ENCODE data around the gene TET3. TPM values are rescaled to one million over a fixed set of nuclear protein-coding genes. Genes with fewer than 3 reads are reported as not detected.

TET3 gene
- total RNA-seq, 1 donor from 2014 or later, result 15.9 TPM

Small RNA genes within 50 kb of the gene (small RNA-seq; reads per million reads assigned to genes)
- gene AC110801.1 (ENCODE audit: low replicate concordance) (not detected), gene RNA5SP97 (ENCODE audit: low replicate concordance) (not detected)

Other genes starting within 250 kb of the TET3 start
- 22.9 TPM for gene TPRKB, start 247.6 kb upstream of the TET3 start, total RNA-seq
- gene DUSP11, start 204.8 kb upstream of the TET3 start, total RNA-seq, result 41.3 TPM
- gene C2orf78, start 200.7 kb upstream of the TET3 start, total RNA-seq, result not detected
- gene STAMBP, start 155.9 kb upstream of the TET3 start, total RNA-seq, result 15.5 TPM
- 5.1 TPM for gene ACTG2, start 91.9 kb upstream of the TET3 start, total RNA-seq
- 25.5 TPM for gene DGUOK, start 58.0 kb upstream of the TET3 start, total RNA-seq
- 15.6 TPM for gene BOLA3, start 163.0 kb downstream of the TET3 start, total RNA-seq
- gene MOB1A, start 194.0 kb downstream of the TET3 start, total RNA-seq, result 71.2 TPM
- 28.8 TPM for gene MTHFD2, start 213.7 kb downstream of the TET3 start, total RNA-seq

All from skin of body (tissue), 2 donors.